Subcutaneous abdominal adipose tissue (tissue), 5 donors: ENCODE results near the gene KCNQ4.

ENCODE experiments used
- H3K27ac ChIP-seq: one replicate; pipeline ENCODE4 v1.7.0; 2013; ENCODE audit warnings: low read depth, mild to moderate bottlenecking, inconsistent platforms, low read length, moderate library complexity
- H3K27me3 ChIP-seq, 5 donors: one replicate each; pipeline ENCODE4 v1.7.0; 2013; ENCODE audit warnings: low read length in 5 of 5, inconsistent platforms in 1 of 5; ENCODE audit not compliant: control insufficient read depth in 5 of 5, insufficient read depth in 4 of 5
- H3K36me3 ChIP-seq, 5 donors: one replicate each; pipeline ENCODE4 v1.7.0; 2013; ENCODE audit warnings: low read length in 5 of 5; ENCODE audit not compliant: control insufficient read depth in 5 of 5, insufficient read depth in 5 of 5
- H3K4me1 ChIP-seq, 5 donors: one replicate each; pipeline ENCODE4 v1.7.0; 2013; ENCODE audit warnings: low read length in 5 of 5, mild to moderate bottlenecking in 3 of 5, moderate library complexity in 1 of 5; ENCODE audit not compliant: control insufficient read depth in 5 of 5, insufficient read depth in 5 of 5
- H3K4me3 ChIP-seq, 5 donors: one replicate each; pipeline ENCODE4 v1.7.0; 2013; ENCODE audit warnings: low read length in 5 of 5, low read depth in 1 of 5
- H3K9ac ChIP-seq, 5 donors: one replicate each; pipeline ENCODE4 v1.7.0; 2013; ENCODE audit warnings: low read length in 5 of 5, mild to moderate bottlenecking in 4 of 5, moderate library complexity in 3 of 5
- H3K9me3 ChIP-seq, 5 donors: one replicate each; pipeline ENCODE4 v1.7.0; 2013; ENCODE audit warnings: low read length in 5 of 5; ENCODE audit not compliant: control insufficient read depth in 5 of 5
- donor health status: healthy.
- donor health status: healthy.
- donor health status: healthy.
- donor health status: healthy.
- donor health status: healthy.

The KCNQ4 gene

GRCh38 chr1:40776236-40777072 lies 7.1 kb upstream of the KCNQ4 start:
- H3K27me3 ChIP-seq = peaks cover 0 to 1% (median 0%) of the 10 kb centered on the region in 5 donors
- no peak overlapping the region for H3K4me3 ChIP-seq
- no peak overlapping the region for H3K9ac ChIP-seq
- peaks cover 0 to 9% (median 0%) of the 10 kb centered on the region in 5 donors for H3K4me1 ChIP-seq
- H3K9me3 ChIP-seq = peaks cover 0 to 5% (median 0%) of the 10 kb centered on the region in 5 donors
- peaks cover 0 to 23% (median 5%) of the 10 kb centered on the region in 5 donors for H3K36me3 ChIP-seq
- no peak overlapping the region for H3K27ac ChIP-seq

- Histone ChIP-seq H3K4me3 (no peak overlapping the region), H3K9me3 (peaks cover 0 to 5% (median 0%) of the 10 kb centered on the region in 5 donors), H3K27ac (no peak overlapping the region), H3K4me1 (peaks cover 0 to 9% (median 4%) of the 10 kb centered on the region in 5 donors), H3K9ac (no peak overlapping the region), H3K27me3 (peaks cover 0 to 2% (median 2%) of the 10 kb centered on the region in 5 donors), H3K36me3 (peaks cover 0 to 13% (median under 1%) of the 10 kb centered on the region in 5 donors)
These were observed 6.2 kb upstream of the KCNQ4 start for GRCh38 chr1:40777224-40777970.

- H3K4me3 ChIP-seq = no peak overlapping the region
- peaks cover 0 to 5% (median 0%) of the 10 kb centered on the region in 5 donors for H3K9me3 ChIP-seq
- H3K36me3 ChIP-seq = peaks cover 0 to 9% (median 0%) of the 10 kb centered on the region in 5 donors
- no peak overlapping the region for H3K27ac ChIP-seq
- peaks cover 0 to 15% (median 2%) of the 10 kb centered on the region in 5 donors for H3K27me3 ChIP-seq
- H3K9ac ChIP-seq = no peak overlapping the region
- H3K4me1 ChIP-seq = peaks cover 2 to 34% (median 24%) of the 10 kb centered on the region in 5 donors
These were observed 2.6 kb upstream of the KCNQ4 start for GRCh38 chr1:40780678-40781607.

GRCh38 chr1:40781608-40781971 lies 2.0 kb upstream of the KCNQ4 start:
- H3K36me3 ChIP-seq = peaks cover 0 to 4% (median 0%) of the 10 kb centered on the region in 5 donors
- peaks cover 0 to 15% (median 2%) of the 10 kb centered on the region in 5 donors for H3K27me3 ChIP-seq
- H3K9ac ChIP-seq = no peak overlapping the region
- H3K4me1 ChIP-seq = peaks cover 2 to 40% (median 31%) of the 10 kb centered on the region in 5 donors
- H3K9me3 ChIP-seq = peaks cover 0 to under 1% (median 0%) of the 10 kb centered on the region in 5 donors
- no peak overlapping the region for H3K27ac ChIP-seq
- H3K4me3 ChIP-seq = no peak overlapping the region

GRCh38 chr1:40782371-40782956 lies 1.1 kb upstream of the KCNQ4 start:
- Histone ChIP-seq H3K9me3 (no peaks in the 10 kb centered on the region), H3K36me3 (peaks cover 0 to 4% (median 0%) of the 10 kb centered on the region in 5 donors), H3K27ac (no peak overlapping the region), H3K4me1 (peaks cover 2 to 41% (median 31%) of the 10 kb centered on the region in 5 donors), H3K4me3 (peak overlapping the region in 2 of 5 donors; percentile 57 to 65), H3K9ac (peak overlapping the region in 3 of 5 donors; percentile 11 to 57 (median 23)), H3K27me3 (peaks cover 0 to 15% (median 2%) of the 10 kb centered on the region in 5 donors)

GRCh38 chr1:40784141-40784770 lies 669 bp downstream of the KCNQ4 start:
- Histone ChIP-seq H3K36me3 (no peaks in the 10 kb centered on the region), H3K4me3 (peak overlapping the region in 4 of 5 donors; percentile 38 to 63 (median 46)), H3K27ac (no peak overlapping the region), H3K4me1 (peaks cover 2 to 41% (median 31%) of the 10 kb centered on the region in 5 donors), H3K9me3 (no peaks in the 10 kb centered on the region), H3K9ac (peak overlapping the region in 1 of 5 donors; percentile 27), H3K27me3 (peaks cover 0 to 15% (median 2%) of the 10 kb centered on the region in 5 donors)

GRCh38 chr1:40784771-40785151 lies 1.2 kb downstream of the KCNQ4 start:
- Histone ChIP-seq H3K36me3 (no peaks in the 10 kb centered on the region), H3K27ac (no peak overlapping the region), H3K27me3 (peaks cover 0 to 15% (median 2%) of the 10 kb centered on the region in 5 donors), H3K9ac (no peak overlapping the region), H3K4me3 (peak overlapping the region in 1 of 5 donors; percentile 63), H3K9me3 (no peaks in the 10 kb centered on the region), H3K4me1 (peaks cover 2 to 41% (median 31%) of the 10 kb centered on the region in 5 donors)

- Histone ChIP-seq H3K9ac (no peak overlapping the region), H3K36me3 (no peaks in the 10 kb centered on the region), H3K9me3 (no peaks in the 10 kb centered on the region), H3K4me3 (no peak overlapping the region), H3K27me3 (peaks cover 0 to 15% (median 2%) of the 10 kb centered on the region in 5 donors), H3K27ac (no peak overlapping the region), H3K4me1 (peaks cover 2 to 41% (median 31%) of the 10 kb centered on the region in 5 donors)
These were observed 1.9 kb downstream of the KCNQ4 start for GRCh38 chr1:40785446-40785845.
